HEK293 (cell line): ENCODE results near the gene PLEKHJ1.

ENCODE experiments used
- CTCF ChIA-PET: fragments of 350-600 bp; formaldehyde crosslinking; extraction: SDS; loops from one replicate; lab custom pipeline; 2021; ENCODE audit warnings: antibody characterized with exemption; lab: Yijun Ruan, JAX
- POLR2A ChIA-PET: fragments of 300-600 bp; formaldehyde crosslinking; extraction: SDS; loops from one replicate; lab custom pipeline; 2020; ENCODE audit warnings: antibody characterized with exemption, inconsistent platforms; lab: Yijun Ruan, JAX
- H3K27ac ChIP-seq: fragments of 200-500 bp; sonication (Bioruptor generic); 2 replicates; pipeline ENCODE4 v1.5.1; 2014; ENCODE audit warnings: low read depth, low read length, control low read depth, inconsistent platforms; ENCODE audit errors: extremely low read depth
- H3K36me3 ChIP-seq, 2 experiments: fragments of 200-500 bp in 1 of 2; sonication (Bioruptor generic) in 1 of 2; 1 replicate in 1 of 2; 2 replicates in 1 of 2; pipeline ENCODE4 v1.5.1; 2014 to 2017; ENCODE audit warnings: inconsistent platforms in 2 of 2, low read length in 2 of 2; ENCODE audit not compliant: control insufficient read depth in 2 of 2, insufficient read depth in 1 of 2
- H3K4me1 ChIP-seq: fragments of 200-500 bp; sonication (Bioruptor generic); 2 replicates; pipeline ENCODE4 v1.5.1; 2014; ENCODE audit warnings: mild to moderate bottlenecking, low read length, inconsistent platforms; ENCODE audit not compliant: control insufficient read depth, insufficient read depth
- H3K4me3 ChIP-seq: 2 replicates; pipeline ENCODE4 v1.5.1; 2011; ENCODE audit warnings: low read depth, mild to moderate bottlenecking, control low read depth, low read length, moderate library complexity
- H3K9me3 ChIP-seq: fragments of 200-500 bp; sonication (Bioruptor generic); 2 replicates; pipeline ENCODE4 v1.5.1; 2014; ENCODE audit warnings: low read depth, low read length, inconsistent platforms; ENCODE audit not compliant: control insufficient read depth, insufficient read depth
- EGR2 ChIP-seq: fragments of 450-650 bp; formaldehyde crosslinking; IDR thresholded peaks from 2 replicates; pipeline ENCODE4 v1.5.1; 2016; ENCODE audit warnings: low read depth, missing biosample characterization, missing genetic modification characterization
- FEZF1 ChIP-seq: fragments of 450-650 bp; formaldehyde crosslinking; IDR thresholded peaks from 2 replicates; pipeline ENCODE4 v1.5.1; 2016; ENCODE audit warnings: missing biosample characterization, missing genetic modification characterization
- ZNF157 ChIP-seq: fragments of 450-650 bp; formaldehyde crosslinking; IDR thresholded peaks from 2 replicates; pipeline ENCODE4 v1.5.1; 2016; ENCODE audit warnings: missing biosample characterization, missing genetic modification characterization
- ZNF302 ChIP-seq: fragments of 450-650 bp; formaldehyde crosslinking; IDR thresholded peaks from 2 replicates; pipeline ENCODE4 v1.5.1; 2016; ENCODE audit warnings: missing biosample characterization, missing genetic modification characterization, low read depth
- ZNF529 ChIP-seq: fragments of 450-650 bp; formaldehyde crosslinking; IDR thresholded peaks from 2 replicates; pipeline ENCODE4 v1.5.1; 2017; ENCODE audit warnings: missing genetic modification characterization, missing biosample characterization; ENCODE audit not compliant: insufficient replicate concordance
- ZNF843 ChIP-seq: fragments of 450-650 bp; formaldehyde crosslinking; IDR thresholded peaks from 2 replicates; pipeline ENCODE4 v1.5.1; 2016; ENCODE audit warnings: missing biosample characterization, missing genetic modification characterization

Gene PLEKHJ1

DNA sequence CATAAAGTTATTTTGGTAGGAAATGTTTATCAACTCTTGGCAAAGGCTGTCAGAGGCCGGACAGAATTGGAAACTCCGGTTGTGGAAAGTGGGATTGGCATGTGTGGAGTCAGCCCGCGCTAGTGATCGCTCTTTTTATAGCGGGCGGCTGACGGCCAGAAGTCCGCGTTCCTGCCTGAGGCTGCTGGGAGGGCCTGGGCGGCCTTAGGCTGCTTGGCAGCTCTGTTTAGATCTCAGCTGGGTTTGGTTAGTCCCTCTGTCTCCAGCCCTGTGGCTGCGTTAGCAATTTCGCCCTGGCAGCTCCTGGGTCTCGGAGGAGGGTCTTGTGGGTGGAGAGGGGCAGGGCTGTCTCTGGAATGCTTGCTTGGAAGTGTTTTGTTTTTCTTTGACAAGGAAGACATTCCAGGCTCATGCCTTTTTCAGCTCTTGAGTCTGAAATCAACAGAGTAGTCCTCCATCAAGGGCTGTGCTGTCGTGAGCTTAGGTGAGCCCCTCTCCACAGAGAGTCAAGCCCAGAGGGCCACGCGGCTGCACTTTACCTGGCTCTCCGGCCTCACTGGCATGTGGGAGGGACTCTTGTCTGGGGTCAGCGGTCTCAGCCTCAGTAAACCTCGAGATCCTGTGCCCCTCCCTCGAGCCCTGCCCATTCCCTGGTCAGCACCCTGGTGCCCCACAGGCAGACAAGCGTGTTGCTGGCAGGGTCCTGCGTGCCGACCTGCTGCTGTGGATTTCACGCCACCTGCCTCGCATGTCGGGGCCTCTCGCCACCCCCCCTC, 49.9 kb downstream of the PLEKHJ1 start:
- Histone ChIP-seq H3K4me1 (no peaks in the 10 kb centered on the region), H3K4me3 (no peak overlapping the region), H3K27ac (no peak overlapping the region), H3K36me3 (peaks cover 3 to 52% of the 10 kb centered on the region in 2 experiments; a peak in 2 of 3 replicates), H3K9me3 (no peaks in the 10 kb centered on the region)
- ChIA-PET CTCF (interaction anchor here (0.6 kb wide), 1 partner anchor 30 kb away, joined by 5 read pairs; no protein-coding TSS in a partner anchor), POLR2A (interaction anchor here (0.5 kb wide), 1 partner anchor 14 kb away, joined by 3 read pairs; no protein-coding TSS in a partner anchor)
- TF ChIP-seq EGR2 (tag by site-specific recombination) (0 out of 2 replicates have a peak, but pooled peaks have one; percentile 33), FEZF1 (0 out of 2 replicates have a peak, but pooled peaks have one; percentile 21), ZNF529 (tag by site-specific recombination) (no peak)

DNA sequence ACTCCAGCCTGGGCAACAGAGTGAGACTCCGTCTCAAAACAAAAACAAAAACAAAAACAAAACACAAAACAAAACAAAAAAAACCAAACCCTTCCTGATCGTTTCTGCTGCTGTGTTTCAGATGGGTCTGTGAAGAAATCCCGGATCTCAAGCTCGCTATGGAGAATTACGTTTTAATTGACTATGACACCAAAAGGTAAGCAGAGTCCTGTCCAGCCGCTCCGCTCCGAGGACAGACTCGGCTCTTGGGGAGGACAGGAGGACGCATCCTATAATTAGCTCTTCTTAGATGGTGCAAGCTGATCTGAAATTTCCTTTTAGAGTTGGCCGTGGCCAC, 50.4 kb downstream of the PLEKHJ1 start:
- POLR2A ChIA-PET, result no interaction called here

DNA sequence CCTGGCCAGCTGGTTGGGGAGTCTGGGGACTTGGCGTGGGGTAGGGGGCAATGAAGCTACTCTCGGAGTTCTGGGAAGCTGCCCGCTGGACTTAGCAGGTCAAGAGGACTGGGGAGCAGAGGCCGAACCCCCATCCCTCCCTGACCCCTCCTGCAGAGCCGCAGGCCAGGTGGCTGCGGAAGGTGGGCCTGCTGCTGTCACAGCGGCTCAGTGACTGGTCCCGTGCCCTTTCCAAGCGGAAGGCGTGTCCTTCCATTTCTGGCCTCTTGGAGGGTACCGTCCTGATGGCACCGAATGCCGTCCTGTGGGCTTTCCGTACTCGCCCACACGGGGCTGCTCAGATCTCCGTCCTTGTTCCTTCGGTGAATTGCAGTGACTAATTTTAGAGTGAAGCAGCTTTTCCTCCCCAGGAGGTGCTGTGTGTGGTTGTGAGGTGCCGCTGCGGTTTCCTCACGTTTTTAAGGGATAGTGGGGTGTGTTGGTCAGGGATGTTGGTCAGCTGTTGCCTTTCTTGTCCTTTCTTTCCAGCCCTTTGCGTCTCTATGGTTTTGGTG, 51.6 kb downstream of the PLEKHJ1 start:
- ChIA-PET POLR2A (no interaction called here), CTCF (no interaction called here)
- no peak for TF ChIP-seq ZNF157 (tag by site-specific recombination)
- Histone ChIP-seq H3K27ac (no peak overlapping the region), H3K4me3 (no peak overlapping the region), H3K36me3 (peaks cover 3 to 49% of the 10 kb centered on the region in 2 experiments; a peak in 2 of 3 replicates), H3K4me1 (no peaks in the 10 kb centered on the region), H3K9me3 (no peaks in the 10 kb centered on the region)

More for the DNA sequence above, 50.4 kb downstream of the PLEKHJ1 start:
- CTCF ChIA-PET, result no interaction called here
- Histone ChIP-seq H3K27ac (no peak overlapping the region), H3K9me3 (no peaks in the 10 kb centered on the region), H3K4me3 (no peak overlapping the region), H3K36me3 (peaks cover 3 to 52% of the 10 kb centered on the region in 2 experiments; a peak in 2 of 3 replicates), H3K4me1 (no peaks in the 10 kb centered on the region)
- TF ChIP-seq ZNF843 (tag by site-specific recombination) (no peak), EGR2 (tag by site-specific recombination) (0 out of 2 replicates have a peak, but pooled peaks have one; percentile 2), ZNF302 (no peak)
